Nephron (organoid): ENCODE results near the gene GPR21.

Experiments used
- H3K27ac Mint-ChIP-seq, 3 experiments: 2 replicates each; pipeline ENCODE4 v1.8.0; 2020; ENCODE audit warnings: mixed read lengths in 3 of 3, mild to moderate bottlenecking in 2 of 3, moderate library complexity in 1 of 3
- H3K27me3 Mint-ChIP-seq: 2 replicates; pipeline ENCODE4 v1.8.0; 2021; ENCODE audit warnings: low read depth, mild to moderate bottlenecking, moderate library complexity, mixed read lengths
- H3K36me3 Mint-ChIP-seq: 2 replicates; pipeline ENCODE4 v1.8.0; 2020; ENCODE audit warnings: low read depth, mixed read lengths
- H3K4me1 Mint-ChIP-seq: 2 replicates; pipeline ENCODE4 v1.8.0; 2020; ENCODE audit warnings: mixed read lengths
- H3K4me3 Mint-ChIP-seq, 3 experiments: 2 replicates each; pipeline ENCODE4 v1.8.0; 2020; ENCODE audit warnings: mild to moderate bottlenecking in 3 of 3, mixed read lengths in 3 of 3, moderate library complexity in 2 of 3
- H3K9me3 Mint-ChIP-seq: 2 replicates; pipeline ENCODE4 v1.8.0; 2020; ENCODE audit warnings: mixed read lengths
- TF ChIP-seq, protein P1 (sequence below), 3 experiments: fragments of 200-600 bp; sonication (generic); IDR thresholded peaks; one replicate each; pipeline ENCODE4 v1.5.0; 2021; ENCODE audit warnings: antibody characterized with exemption in 3 of 3; ENCODE audit not compliant: unreplicated experiment in 3 of 3

The GPR21 gene

DNA sequence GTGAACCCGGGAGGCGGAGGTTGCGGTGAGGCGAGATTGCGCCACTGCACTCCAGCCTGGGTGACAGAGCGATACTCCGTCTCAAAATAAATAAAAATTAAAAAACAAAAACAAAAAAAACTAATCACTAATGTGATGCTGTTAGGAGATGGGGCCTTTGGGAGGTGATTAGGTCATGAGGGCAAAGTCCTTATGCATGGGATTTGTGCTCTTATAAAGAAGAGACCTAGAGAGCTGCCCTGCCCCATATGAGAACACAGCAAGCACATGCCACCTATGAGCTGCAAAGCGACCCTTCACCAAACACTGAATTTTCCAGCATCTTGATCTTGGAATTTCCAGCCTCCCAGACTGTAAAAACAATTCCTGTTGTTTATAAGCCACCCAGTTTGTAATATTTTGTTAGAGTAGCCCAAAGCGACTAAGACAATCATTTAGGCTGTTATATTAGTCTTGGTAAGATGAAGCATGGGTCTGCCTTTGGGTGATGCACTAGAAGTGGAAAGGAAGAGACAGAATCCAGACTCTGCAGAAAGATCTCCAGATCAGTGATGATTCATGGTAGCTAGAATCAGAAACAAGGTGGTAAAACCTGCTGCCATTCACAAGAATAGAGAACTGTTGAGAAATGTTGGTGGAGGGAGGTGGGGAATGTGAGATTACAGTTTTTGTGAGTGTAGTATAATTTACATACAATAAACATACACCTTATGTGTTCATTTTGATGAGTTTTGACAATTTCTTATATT, 26.2 kb downstream of the GPR21 start:
- Mint-ChIP-seq H3K27ac (no peak overlapping the region), H3K9me3 (no peaks in the 10 kb centered on the region), H3K4me1 (peaks cover 10% of the 10 kb centered on the region), H3K27me3 (no peaks in the 10 kb centered on the region), H3K36me3 (peaks cover 41% of the 10 kb centered on the region), H3K4me3 (no peak overlapping the region)
- TF ChIP-seq, protein P1, sequence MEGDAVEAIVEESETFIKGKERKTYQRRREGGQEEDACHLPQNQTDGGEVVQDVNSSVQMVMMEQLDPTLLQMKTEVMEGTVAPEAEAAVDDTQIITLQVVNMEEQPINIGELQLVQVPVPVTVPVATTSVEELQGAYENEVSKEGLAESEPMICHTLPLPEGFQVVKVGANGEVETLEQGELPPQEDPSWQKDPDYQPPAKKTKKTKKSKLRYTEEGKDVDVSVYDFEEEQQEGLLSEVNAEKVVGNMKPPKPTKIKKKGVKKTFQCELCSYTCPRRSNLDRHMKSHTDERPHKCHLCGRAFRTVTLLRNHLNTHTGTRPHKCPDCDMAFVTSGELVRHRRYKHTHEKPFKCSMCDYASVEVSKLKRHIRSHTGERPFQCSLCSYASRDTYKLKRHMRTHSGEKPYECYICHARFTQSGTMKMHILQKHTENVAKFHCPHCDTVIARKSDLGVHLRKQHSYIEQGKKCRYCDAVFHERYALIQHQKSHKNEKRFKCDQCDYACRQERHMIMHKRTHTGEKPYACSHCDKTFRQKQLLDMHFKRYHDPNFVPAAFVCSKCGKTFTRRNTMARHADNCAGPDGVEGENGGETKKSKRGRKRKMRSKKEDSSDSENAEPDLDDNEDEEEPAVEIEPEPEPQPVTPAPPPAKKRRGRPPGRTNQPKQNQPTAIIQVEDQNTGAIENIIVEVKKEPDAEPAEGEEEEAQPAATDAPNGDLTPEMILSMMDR (IDR thresholded peaks at IDR 0.05; ENCODE audit: unreplicated experiment in 3 of 3), result no peak

DNA sequence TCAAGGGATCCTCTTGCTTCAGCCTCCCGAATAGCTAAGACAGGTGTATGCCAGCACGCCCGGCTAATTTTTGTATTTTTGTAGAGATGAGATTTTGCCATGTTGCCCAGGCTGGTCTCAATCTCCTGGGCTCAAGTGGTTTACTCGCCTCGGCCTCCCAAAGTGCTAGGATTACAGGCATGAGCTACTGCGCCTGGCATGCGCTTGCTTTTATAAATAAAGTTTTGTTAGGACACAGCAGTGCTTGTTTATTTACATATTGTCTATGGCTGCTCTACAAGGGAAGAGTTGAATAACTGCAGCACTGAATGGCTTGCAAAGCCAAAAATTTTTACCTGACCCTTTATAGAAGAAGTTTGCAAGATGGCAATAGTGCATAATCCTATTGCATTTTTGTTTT, 27.7 kb downstream of the GPR21 start:
- H3K27me3 Mint-ChIP-seq, result no peaks in the 10 kb centered on the region
- H3K36me3 Mint-ChIP-seq, result peaks cover 42% of the 10 kb centered on the region
- no peak overlapping the region for H3K4me3 Mint-ChIP-seq
- no peaks in the 10 kb centered on the region for H3K9me3 Mint-ChIP-seq
- H3K27ac Mint-ChIP-seq, result no peak overlapping the region
- TF ChIP-seq, protein P1 (IDR thresholded peaks at IDR 0.05; ENCODE audit: unreplicated experiment in 3 of 3), result no peak
- peaks cover 10% of the 10 kb centered on the region for H3K4me1 Mint-ChIP-seq

DNA sequence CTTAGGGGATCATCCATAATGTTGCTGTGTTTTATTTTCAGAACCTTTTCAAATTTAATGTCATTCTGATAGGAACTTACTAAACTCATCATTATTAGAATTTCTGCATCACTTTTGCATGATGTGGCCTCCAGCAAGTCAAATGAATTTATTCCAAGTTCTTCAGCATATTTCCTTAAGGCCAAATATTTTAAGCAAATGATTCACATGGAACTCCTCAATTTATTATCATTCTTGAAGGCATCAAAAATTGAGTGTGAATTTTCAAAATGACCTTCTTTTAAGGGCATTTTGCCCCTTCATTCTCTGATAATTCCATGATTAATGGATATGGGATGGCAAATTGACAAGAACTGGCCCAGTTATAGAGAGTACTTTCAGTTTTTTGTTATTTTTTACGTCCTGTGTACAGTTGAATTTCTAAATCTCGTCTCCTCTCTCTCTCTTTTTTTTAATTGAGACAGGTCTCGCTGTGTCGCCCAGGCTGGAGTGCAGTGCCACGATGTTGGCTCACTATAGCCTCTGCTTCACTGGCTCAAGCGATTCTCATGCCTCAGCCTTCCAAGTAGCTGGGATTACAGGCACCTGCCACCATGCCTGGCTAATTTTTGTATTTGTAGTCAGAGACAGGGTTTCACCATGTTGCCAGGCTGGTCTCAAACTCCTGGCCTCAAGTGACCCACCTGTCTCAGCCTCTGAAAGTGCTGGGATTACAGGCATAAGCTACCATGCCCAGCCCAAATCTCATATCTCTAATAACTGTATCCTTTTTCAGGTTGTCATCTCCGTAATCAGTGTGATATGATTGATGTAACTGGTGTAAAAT, 29.1 kb downstream of the GPR21 start:
- Mint-ChIP-seq H3K36me3 (peaks cover 51% of the 10 kb centered on the region), H3K27ac (no peak overlapping the region), H3K27me3 (no peaks in the 10 kb centered on the region), H3K4me1 (peaks cover 10% of the 10 kb centered on the region), H3K9me3 (no peaks in the 10 kb centered on the region), H3K4me3 (no peak overlapping the region)
- TF ChIP-seq, protein P1 (IDR thresholded peaks at IDR 0.05; ENCODE audit: unreplicated experiment in 3 of 3), result no peak

DNA sequence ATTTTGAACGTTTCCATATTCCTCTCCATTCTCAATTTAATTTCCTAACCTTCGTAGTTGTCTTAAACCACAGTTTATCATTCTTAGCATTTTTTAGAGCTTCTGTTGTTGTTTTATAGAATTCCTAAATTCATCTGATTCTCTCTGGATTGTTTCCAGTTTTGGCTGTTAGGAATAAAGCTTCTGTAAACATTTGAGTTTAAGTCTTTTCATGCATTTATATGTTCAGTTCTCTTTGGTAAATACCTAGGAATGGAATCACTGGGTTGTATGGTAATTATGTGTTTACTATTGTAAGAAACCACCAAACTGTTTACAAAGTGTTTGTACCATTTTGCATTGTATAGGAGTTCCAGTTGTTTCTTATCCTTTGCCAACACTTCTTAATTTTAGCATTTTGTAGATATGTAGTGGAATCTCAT, 29.7 kb downstream of the GPR21 start:
- peaks cover 54% of the 10 kb centered on the region for H3K36me3 Mint-ChIP-seq
- H3K9me3 Mint-ChIP-seq, result no peaks in the 10 kb centered on the region
- peaks cover 10% of the 10 kb centered on the region for H3K4me1 Mint-ChIP-seq
- no peak overlapping the region for H3K27ac Mint-ChIP-seq
- TF ChIP-seq, protein P1 (IDR thresholded peaks at IDR 0.05; ENCODE audit: unreplicated experiment in 3 of 3), result no peak
- H3K4me3 Mint-ChIP-seq, result no peak overlapping the region
- H3K27me3 Mint-ChIP-seq, result no peaks in the 10 kb centered on the region

- H3K9me3 Mint-ChIP-seq, result no peaks in the 10 kb centered on the region
- TF ChIP-seq, protein P1 (IDR thresholded peaks at IDR 0.05; ENCODE audit: unreplicated experiment in 3 of 3), result no peak
- no peaks in the 10 kb centered on the region for H3K27me3 Mint-ChIP-seq
- no peak overlapping the region for H3K4me3 Mint-ChIP-seq
- peaks cover 51% of the 10 kb centered on the region for H3K36me3 Mint-ChIP-seq
- H3K27ac Mint-ChIP-seq, result no peak overlapping the region
- H3K4me1 Mint-ChIP-seq, result peaks cover 15% of the 10 kb centered on the region
Measured at GRCh38 chr9:123063896-123064295, 30.4 kb downstream of the GPR21 start.
